GM03348 (cell line): Measurements from ENCODE around the gene ANO2.

Source experiments
- DNase-seq: peaks from one replicate; pipeline ENCODE4 v3.0.0; 2012; ENCODE audit warnings: low spot score

The ANO2 gene

DNA sequence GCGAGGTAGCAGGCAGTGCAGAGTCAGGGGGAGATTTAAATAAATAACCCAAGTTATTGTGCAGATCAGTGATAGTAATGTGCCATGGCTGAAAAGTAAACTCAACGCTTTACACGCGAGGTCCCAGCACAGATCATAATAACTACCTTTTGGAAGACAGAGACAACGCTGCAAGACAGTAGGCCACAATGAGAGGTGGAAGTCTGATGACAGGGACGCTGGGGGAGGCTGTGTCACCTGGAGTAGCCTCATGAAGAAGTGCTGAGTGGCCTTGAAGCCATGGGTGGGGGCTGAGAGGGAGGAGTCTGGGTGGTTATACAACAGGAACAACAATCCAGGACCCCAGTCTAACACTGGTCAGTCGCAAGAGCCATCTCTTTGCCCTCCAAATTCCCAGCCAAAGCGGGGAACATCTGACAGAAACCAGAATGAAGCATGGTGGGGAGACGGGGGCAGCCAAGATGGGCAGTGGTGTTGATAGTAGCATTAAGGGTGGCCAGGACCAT, 28.2 kb downstream of the ANO2 start:
- DNase-seq, result no peak

DNA sequence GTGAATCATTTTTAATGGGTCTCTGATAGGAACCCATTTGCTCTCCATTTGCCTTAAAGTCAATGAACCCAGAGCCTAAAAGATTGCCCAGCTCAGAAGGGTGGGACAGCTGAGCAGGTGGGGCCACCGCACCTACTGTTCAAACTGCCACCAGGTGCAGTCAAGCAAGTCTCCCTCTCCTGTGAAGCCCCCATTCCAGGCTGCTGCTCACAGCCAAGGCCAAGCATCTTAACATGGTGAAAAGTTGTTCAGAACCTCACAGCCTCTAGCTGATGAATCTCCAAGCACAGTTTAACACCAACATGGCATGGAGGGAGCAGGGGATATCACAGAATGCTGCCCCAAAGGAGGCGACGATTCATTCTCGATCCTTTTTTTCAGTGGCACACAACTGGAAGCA, 29.5 kb downstream of the ANO2 start:
- no peak for DNase-seq

DNA sequence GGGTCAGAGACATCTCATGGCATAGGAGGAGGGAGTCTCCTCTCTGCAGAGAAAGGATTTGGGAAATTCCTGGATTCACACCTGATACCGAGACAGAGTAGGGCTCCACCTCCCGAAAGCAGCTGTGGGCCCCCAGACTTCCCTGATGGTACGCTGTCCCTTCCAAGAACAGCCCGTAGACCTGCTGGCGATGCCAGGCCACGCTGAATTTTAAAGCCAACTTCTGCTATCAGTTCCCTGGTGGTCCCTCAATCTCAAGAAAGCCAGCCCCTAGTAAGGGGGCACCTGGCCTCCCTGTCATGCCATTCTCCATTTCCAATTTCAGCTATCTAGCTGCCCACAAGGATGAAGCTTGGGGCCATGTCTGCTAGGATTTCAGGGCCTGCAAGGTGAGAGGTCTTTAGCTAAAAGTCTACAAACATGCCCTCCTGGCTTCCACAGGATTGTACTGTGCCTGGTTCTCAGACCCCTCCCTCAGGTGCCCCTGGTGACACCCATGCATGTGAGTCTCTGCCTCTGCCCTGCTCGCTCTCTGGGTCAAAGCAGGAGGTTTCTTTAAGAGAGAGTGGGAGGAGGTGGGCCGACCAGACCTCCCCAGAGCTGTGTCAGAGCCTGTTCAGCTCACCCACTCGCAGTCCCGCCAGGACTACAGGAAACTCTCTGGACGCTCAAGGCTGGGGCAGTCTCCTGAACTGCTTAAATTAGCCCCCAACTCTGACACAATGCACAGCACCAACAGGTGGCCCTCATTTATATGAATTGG, 30.5 kb downstream of the ANO2 start:
- no peak for DNase-seq

DNA sequence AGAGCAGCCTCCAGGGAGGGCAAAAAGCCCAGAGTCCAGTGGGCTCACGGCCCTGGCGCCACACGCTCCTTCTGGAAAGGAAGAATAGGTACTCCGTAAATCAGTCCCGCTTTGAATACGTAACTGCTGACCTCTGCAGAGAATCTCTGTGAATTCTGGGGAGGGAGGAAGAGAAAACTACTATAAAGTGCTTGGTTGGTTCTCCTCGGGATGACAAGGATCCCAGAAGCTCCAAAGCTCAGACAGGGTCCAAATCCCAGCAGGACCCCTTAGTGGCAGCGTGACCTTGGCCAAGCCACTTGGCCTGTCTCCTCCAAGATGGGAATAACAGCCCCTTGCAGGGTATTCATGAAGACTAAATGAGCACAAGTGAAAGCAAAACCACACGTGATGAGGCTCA, 31.7 kb downstream of the ANO2 start:
- no peak for DNase-seq

DNA sequence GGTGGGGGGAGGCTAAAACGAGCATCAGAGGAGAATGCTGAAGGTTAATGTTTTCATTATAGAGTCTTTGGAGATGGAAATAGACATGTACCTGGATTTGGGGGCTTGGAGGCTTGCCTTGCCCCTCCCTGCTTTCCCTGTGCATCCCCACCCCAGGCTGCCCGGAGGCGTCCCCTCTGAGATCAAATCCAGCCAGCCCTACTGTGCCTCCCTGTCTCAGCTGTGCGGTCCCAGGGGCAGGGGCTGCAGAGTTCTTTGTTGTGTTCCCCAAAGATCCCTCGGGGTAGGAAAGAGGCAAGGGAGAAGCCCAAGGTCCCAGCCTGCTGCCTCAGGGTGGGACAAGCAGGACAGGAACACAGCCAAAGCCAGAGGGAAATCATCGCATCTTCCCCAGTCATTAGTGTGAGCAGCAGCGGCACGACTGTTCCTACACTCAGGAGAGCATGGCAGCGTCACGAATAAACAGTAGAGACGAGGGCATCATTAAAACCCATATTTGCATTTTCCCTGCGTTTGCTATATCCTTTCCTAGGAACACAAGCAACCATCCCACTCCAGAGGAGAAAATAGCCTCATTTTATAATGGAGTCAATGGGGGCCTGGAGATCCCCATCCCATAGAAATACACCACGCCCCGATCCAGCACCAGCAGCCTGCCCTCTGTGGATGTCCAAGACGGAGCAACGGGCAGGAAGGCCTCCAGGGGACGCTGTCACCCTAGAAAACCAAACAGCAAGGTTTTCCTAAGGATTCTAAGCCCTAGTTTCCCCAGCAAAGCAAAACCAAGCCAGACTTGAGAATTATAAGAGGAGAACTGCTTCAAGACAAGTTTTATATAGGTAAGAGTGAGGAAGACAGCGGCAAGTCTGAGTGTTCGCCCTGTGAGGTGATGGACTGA, 32.4 kb downstream of the ANO2 start:
- DNase-seq, result no peak

DNA sequence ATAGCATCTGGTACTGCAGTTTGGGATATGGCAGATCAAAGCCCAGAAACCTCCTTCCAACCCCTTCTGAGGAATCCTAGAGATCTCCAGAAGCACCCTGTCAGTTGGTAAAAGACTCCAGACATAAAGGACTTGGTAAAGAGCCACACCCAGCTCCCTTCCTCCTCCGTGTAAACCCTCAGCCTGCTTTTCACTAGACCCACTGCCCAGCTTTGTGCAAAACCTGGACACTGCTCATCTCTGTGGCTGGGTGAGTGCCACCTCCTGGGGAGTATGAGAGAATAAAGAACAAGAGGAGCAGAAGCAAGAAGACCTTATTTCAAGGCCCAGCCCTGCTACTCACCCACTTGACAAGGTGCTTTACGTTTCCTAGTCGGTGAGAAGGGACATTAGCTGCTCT, 33.0 kb downstream of the ANO2 start:
- no peak for DNase-seq

DNA sequence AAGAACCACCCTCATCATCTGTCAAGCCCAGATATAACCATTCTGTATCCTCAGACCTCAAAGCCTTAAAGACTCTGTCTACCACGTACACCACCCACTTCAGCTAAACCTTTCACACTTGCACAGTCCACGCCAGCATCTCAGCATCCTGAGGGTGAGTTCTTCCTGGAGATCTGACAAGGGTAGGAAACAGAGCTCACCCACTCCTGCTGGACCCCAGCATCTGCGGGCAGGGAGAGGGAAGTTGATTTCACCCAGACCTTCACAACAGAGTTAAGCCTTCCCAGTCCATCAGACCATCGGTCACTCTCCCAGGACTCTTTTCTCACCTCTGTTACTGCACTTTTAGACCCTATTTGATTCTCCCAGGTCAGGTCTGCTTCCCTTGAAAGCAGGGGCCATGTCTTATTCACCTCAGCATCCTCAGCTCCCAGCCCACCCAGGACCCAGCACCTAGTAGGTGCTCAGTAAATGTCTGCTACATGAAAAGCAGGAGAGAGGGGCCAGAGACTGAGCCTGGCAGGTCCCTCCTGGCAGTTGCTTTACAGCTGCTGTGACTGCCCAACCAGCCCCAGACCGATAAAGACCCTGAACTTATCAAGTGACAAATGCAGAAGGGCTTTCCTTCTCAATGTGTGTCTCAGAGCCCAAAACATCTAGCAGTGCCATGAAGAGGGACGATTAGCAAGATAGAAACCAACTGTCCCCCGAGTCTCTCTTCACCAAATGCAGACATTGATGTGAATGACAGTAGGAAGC, 34.1 kb downstream of the ANO2 start:
- DNase-seq, result no peak

DNA sequence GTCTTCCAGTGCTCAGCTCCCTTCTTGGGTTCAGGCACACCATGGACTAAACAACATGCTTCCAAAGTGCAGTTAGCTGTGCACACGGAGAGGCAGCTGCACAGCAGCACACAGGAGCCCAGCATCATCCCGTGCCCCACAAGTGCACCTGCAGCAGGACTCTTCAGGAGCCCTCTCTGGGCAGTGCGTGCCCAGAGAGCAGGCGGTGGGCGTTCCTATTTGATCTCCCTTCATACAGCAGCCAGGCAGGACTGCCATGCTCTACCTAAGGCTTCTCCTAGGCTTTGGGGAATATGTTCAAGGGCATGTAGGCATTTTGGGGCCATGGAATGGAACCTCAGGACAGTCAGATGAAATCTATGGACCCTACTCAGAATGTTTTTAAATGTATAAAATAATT, 35.5 kb downstream of the ANO2 start:
- no peak for DNase-seq

DNA sequence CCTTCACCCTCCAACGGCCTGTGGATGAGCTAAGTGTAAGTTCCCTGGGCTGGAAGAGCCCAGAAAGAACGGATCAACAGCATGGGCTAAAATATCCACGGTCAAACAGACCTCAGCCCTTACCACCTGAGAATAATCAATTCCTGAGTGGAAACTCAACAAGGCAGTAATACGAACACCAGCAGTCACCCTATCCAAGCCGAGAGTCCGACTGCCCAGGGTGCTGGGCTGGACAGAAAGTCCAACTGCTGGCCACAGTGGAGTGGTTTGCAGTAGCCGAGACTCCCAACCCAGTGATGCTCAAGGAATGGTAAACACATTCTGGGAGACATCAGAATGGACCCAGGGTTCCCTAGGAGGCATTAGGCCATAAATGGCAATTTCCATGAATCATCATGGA, 36.8 kb downstream of the ANO2 start:
- DNase-seq, result no peak

DNA sequence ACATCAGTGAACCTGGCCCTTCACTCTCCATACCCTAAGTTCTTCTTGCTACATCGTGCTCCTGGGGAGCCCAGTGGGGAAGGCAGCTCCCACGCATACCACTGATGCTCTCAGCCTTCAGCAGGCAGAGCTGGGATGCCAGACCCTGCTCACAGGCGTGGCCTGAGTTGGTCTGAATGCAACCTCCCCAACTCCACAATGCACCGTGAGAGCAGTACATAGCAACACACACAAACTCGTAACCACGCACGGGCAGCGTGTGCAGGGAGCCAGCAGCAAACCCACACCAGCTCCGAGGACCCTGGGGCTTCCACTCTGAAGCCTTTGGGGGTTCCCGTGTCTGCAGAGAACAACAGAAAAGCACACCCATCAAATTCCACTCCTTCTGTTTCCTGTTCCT, 37.3 kb downstream of the ANO2 start:
- DNase-seq, result no peak

DNA sequence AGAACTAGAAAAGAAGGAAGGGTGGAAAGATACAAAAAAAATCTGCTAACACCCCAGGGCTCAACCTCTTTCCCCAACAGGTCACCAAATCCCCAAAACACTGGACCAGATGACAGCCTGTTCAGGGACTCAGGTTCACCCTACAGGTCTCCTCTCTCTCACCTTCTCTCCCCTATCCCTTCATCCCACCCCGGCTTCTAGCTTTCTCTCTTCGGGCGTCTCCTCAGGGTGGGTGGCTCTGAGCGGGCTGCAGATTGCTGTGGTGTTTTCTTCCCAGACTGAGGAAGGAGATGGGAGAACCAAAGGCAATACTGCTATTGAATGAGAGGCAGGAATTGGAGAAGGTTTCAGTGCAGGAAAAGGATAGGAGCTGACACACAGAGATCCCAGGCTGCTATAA, 39.3 kb downstream of the ANO2 start:
- DNase-seq, result no peak

DNA sequence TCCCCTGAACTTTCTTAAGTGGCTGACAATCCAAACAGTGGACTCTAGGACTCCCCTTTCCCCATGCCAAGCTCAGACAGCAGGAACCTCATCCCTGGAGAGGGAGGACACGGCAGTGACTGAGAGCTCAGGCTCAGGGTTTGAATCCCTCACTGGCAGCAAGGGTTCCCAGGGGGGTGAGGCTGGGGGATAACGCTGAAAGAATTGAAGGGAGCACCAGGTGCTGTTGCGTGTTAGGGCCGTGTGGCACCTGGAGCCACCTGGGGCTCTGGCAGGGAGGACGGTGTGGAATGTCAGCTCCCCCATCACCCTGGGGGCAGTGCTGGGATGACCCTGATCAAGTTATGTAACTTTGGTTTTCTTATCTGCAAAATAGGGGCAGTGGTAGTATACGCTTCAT, 40.1 kb downstream of the ANO2 start:
- DNase-seq, result no peak

DNA sequence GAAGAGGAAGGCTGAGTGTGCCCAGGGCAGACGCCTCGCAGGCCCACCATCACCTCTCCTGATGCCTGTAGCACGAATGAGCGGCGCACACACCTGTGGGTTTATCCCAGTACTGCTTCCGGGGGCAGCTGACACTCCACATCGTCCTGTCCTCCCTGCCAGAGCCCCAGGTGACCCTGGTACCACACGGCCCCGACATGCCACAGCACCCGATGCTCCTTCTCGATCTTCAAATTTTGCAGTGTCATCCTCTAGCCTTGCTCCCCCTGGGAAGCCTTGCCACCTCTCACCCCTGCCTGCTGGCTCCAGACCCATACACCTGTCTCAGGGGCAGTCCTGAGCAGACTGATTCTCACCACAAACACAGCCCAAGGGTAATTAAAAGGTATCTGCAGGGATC, 40.6 kb downstream of the ANO2 start:
- no peak for DNase-seq

DNA sequence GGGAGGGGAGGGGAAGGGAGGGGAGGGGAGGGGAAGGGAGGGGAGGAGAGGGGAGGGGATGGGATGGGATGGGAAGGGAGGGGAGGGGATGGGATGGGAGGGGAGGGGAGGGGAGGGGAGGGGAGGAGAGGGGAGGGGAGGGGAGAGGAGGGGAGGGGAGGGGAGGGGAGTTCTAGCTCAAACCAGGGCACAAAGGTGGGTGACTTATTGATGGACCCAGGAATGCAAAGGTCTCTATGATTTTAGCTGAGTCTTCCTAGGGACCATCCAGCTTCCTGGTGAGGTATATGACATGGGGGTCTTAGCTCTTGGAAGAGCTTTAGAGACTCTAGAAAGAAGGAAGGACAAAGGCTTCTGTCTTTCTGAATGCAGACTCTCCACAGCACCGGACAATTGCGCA, 42.3 kb downstream of the ANO2 start:
- no peak for DNase-seq

DNA sequence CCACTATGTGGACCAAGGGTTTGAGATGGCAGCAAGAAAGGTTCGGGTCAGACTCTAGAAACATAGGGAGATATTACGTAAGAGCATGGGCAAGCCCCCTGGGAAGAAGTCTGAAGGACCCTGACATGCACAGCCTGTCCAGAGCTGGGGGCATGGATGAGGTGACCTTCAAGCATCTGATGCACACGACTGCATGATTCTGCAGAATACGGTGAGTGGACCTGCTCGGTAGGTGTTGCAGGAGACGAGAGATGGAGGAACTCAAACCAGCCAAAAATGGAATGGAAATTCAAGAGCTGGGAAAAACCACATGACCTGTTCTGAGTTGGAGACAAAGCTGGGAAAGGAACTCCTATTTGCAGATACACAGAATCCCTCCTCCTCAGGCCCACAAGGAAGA, 43.6 kb downstream of the ANO2 start:
- no peak for DNase-seq

DNA sequence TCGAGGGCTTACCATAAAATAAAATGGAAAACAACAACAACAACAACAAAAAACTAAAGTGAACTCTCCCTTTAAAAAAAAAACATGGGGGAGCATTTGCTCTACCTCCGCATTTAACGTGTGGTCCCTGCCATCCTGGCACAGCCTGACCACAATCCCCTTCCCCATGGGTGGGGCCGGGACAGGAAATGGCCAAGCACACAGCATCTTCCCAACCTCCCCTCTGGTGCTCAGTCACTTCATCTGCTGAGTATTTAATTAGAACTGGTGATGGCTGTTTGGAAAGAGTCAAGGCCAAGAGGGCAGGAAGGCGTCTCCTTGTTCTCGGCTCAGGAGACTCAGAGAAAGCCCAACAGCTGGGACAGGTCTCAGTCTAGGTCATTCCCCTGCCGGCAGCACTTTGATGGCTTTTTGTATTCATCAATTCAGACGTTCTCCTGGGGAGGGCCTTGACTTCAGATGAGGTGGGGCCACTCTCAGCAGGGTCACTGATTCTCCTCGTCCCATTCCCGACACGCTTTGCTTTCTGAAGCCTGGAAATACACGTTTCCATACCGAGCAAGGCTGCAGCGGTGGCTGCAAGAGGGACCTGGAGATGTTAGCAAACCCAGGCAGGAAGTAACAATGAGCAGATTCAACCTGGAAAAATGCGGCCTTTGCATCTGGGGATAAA, 44.4 kb downstream of the ANO2 start:
- DNase-seq, result no peak

DNA sequence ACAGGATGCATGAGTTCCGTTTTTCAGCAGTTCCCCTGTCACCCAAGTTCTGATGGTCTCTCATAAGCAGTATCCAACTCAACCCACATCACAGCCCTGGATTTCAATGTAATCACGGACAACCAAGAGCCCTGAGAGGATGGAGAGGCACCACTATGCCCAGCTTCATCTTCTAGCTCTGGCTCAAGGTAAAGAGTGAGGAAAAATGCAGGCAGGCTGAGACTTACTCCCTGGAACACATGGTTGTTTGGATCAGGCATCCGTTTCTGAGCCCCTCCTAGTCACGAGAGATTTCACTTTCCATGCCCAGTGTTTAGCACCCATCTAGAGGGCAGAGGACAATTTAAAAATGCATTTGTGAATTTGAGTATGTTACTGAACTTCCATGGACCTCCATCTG, 45.0 kb downstream of the ANO2 start:
- no peak for DNase-seq

DNA sequence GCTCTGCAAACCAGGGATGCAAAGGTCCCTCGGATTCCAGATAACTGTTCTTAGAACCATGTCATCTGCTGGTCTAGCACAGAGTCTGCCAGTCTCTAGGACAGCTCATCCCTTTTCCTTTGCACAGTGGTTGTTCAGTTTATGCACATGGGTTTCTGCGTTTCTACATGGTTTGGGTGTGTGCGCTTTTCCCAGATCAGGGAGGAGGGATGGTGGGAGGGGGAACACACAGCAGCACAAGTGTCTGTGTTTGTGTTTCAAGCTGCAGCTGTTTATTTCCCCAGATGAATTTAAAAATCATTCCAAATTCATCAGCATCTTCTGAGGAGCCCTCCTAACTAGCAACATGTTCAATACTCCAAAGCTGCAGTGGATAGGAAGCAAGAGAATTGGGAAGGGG, 45.4 kb downstream of the ANO2 start:
- no peak for DNase-seq

DNA sequence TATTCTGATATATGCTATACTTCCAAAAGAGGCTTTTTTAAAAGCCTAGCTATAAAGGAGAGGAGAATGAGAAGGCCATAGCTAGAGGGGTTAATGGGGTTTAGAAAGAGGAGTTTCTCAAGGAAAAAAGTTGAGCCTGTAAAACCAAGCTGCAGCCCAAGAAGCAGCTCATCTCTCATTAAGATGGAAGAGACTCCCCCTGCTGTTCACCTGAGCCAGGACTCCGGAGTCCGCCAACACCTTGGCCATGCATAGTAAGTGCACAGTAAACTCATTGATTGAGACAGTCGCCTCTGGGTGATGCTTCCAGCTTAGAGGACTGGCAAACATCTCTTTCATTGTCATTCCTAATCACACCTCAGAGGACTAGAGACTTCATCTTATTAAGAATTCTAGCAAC, 46.2 kb downstream of the ANO2 start:
- no peak for DNase-seq

DNA sequence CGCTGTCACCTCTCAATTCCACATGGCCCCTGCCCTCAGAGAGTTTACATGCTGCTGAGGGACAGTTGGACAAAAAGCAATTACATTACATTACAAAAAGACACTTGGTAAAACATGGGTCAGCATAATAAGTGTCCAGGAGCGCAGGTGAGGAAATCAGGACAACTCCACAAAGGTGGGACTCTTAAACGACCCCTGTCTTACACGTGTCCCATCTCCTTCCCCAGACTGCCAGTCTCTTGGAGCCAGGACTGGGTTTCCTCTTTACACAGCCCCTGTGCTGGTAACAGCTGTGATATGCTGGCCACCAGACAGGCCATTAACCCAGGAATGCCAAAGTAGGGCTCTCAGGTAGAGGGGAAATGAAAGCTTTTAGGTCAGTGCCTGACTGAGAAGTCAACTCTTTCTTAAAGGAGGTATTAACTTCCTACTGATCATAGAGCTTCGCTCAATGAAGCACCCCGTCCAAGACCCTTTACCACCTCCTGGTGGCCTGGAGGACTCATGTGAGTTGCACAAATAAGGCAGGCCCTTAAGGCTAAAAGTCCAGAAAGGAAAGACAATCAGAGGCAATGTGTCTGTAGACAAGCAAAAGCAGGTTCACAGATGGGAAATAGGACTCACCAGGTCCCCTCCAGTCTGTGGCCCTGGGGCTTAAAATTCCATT, 55.5 kb downstream of the ANO2 start:
- DNase-seq, result no peak

DNA sequence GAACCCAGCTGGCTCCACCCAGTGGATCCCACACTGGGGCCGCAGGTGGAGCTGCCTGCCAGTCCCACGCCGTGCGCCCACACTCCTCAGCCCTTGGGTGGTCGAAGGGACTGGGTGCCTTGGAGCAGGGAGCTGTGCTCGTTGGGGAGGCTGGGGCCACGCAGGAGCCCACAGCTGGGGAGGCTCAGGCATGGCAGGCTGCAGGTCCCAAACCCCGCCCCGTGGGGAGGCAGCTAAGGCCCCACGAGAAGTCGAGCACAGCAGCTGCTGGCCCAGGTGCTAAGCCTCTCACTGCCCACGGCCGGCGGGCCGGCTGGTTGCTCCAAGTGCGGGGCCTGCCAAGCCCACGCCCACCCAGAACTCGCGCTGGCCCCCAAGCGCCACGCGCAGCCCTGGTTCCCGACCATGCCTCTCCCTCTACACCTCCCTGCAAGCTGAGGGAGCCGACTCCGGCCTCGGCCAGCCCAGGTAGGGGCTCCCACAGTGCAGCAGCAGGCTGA, 56.2 kb downstream of the ANO2 start:
- DNase-seq, result no peak
